Coronary artery (tissue), 2 donors: ENCODE data around the gene BORCS8.

Experiments used
- DNase-seq: peaks from one replicate; pipeline ENCODE4 v3.0.0-alpha.2; 2017; ENCODE audit warnings: low spot score
- H3K27ac ChIP-seq, 2 donors: fragments of 200-600 bp; sonication (generic); one replicate each; pipeline ENCODE4 v1.5.1; 2016 to 2019
- H3K4me3 ChIP-seq: fragments of 200-600 bp; sonication (generic); 2 replicates; pipeline ENCODE4 v1.5.1; 2016; ENCODE audit warnings: mild to moderate bottlenecking, moderate library complexity
- CTCF ChIP-seq: fragments of 200-600 bp; sonication (generic); IDR thresholded peaks from one replicate; pipeline ENCODE4 v1.5.1; 2019; ENCODE audit warnings: antibody characterized with exemption

BORCS8 gene

DNA sequence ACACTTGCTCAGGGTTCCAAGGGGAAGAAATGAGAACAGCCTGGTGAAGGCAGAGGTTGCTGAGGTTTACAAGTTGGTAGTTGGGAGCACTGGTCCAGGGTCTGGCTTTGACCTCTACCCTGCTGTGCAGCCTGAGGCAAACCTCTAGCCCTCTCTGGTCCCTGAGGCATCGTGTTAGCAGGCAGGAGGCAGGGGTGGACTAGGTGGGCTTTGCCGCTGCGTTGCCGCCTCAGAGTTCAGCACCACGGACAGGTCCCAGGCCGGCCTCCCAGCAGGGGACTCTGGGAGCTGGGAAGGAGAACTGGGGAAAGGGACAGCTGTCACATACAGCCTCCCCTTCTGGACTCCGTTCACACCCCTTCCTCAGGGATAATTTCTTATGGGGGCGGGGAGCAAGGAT lies 22.9 kb upstream of the BORCS8 start:
- Histone ChIP-seq H3K27ac (no peak overlapping the region), H3K4me3 (no peak overlapping the region)
- no peak for DNase-seq
- no peak for TF ChIP-seq CTCF

GRCh38 chr19:19214159-19214490 lies 22.2 kb upstream of the BORCS8 start:
- DNase-seq = no peak
- H3K27ac ChIP-seq = no peak overlapping the region
- TF ChIP-seq CTCF = no peak
- H3K4me3 ChIP-seq = no peak overlapping the region

DNA sequence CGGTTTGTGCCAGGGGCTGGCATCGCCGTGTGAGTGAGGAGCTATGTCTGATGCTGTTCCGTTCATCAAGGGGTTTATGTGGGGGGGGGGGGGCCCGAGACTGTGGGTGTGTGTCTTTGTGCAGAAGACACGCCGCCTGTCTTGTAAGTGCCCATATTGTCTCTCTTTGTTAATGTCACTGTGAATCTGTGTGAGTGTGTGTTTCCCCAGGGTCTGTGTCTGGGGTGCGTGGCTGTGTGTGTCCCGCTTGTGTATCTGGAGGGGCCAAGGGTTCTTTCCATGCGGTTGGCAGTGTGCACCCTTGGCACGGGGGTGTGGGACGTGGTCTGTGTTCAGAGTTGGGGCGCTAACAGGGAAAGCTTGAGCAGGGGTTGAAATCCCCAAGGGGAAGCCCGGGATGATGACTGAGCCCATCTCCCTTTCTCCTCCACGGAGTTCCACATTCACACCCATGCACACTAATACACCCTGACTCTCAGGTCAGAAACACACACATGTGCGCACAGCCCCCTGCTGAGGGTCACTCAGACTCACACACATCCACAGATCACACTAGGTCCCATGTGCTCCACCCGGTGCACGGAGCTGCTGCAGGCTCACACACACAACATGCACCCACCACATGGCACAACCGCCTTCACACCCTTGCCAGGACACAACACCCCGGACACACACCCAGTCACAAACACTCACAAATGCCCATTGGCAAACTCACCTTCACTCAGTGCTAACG lies 21.6 kb upstream of the BORCS8 start:
- Histone ChIP-seq H3K4me3 (no peak overlapping the region), H3K27ac (no peak overlapping the region)
- no peak for TF ChIP-seq CTCF
- no peak for DNase-seq

DNA sequence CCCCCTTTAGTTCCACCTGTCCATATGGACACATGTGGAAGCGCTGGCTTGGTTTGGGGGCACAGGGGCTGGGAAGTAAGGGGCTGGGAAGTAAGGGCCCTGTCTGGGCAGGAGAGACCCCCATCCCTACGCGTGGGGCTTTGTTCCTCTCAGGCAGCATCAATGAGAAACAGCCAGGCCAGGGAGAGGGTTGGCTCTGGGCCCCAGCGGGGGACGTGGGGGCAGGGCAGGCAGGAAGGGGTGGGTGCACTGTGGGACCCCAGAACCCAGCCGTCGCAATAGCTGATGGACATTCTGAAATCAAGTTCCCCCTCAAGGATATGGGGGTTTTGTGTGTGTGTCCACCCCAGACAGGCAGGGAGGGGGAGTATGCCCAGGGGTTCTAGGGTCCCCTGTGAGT lies 21.0 kb upstream of the BORCS8 start:
- Histone ChIP-seq H3K27ac (no peak overlapping the region), H3K4me3 (no peak overlapping the region)
- DNase-seq = no peak
- TF ChIP-seq CTCF = no peak

- no peak for TF ChIP-seq CTCF
- Histone ChIP-seq H3K27ac (no peak within 1 kb of the TSS), H3K4me3 (no peak within 1 kb of the TSS)
- no peak for DNase-seq
These were observed 19.8 kb upstream of the BORCS8 start, which contains the start of gene NCAN for GRCh38 chr19:19211499-19212420. Gene NCAN (plus strand): TSS chr19:19211958. CDS start chr19:19216954, 4,996 bp downstream.

- Histone ChIP-seq H3K4me3 (no peak overlapping the region), H3K27ac (no peak overlapping the region)
- TF ChIP-seq CTCF = no peak
- no peak for DNase-seq
These were observed 17.4 kb upstream of the BORCS8 start for GRCh38 chr19:19209372-19209771.
